Keratinocyte (primary cell): ENCODE data around the gene SLC9A8.

ENCODE experiments used
- EZH2 ChIP-seq: IDR thresholded peaks from one replicate; pipeline ENCODE4 v1.6.1; 2012; ENCODE audit warnings: inconsistent platforms, mild to moderate bottlenecking, low read length, moderate library complexity
- TF ChIP-seq, protein P1 (sequence below), 3 experiments: IDR thresholded peaks in 1 of 3; conservative IDR thresholded peaks in 1 of 3; optimal IDR thresholded peaks in 1 of 3; 2 replicates in 2 of 3; 3 replicates in 1 of 3; pipeline versions ENCODE3 to v1.5.1; 2011; ENCODE audit warnings: low read length in 3 of 3, mild to moderate bottlenecking in 3 of 3, moderate library complexity in 2 of 3, control low read depth in 1 of 3, inconsistent platforms in 1 of 3; ENCODE audit not compliant: insufficient read depth in 2 of 3; ENCODE audit errors: extremely low read depth in 1 of 3

DNA sequence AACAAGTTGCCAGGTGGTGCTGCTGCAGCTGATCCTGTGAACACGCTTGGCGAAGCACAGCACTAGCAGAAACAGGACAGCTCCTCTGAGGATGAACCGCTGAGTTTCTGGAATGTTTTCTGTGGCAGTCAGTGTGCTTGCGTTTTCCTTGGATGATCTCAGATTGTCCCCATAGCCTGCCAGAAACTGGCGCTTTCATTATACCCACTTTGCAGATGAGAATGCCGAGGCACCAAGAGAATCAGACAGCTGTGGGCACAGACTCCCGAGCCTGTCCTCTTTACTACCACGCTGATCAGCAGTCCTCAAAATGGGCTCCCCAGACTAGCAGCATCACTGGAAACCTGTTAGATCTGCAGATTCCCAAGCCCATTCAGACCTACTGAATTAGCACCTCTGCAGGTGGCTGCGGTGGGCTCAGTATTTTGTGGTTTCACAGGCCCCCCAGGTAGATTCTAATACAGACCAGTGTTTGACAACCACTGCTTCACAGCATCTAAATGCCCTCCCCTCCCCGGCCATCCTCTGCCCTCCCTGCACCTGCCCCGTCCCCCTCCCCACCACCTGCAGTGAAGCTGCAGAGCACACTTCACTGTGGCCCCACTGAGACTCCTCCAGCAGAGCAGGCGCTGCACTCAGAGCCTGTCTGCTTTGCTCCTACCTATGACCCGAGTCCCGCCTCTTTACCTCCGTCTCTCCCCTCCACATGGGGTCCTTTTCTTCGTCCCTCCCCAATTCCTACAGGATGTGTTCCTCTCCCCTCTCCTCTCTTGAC is 73.1 kb downstream of the SLC9A8 start:
- TF ChIP-seq, protein P1, sequence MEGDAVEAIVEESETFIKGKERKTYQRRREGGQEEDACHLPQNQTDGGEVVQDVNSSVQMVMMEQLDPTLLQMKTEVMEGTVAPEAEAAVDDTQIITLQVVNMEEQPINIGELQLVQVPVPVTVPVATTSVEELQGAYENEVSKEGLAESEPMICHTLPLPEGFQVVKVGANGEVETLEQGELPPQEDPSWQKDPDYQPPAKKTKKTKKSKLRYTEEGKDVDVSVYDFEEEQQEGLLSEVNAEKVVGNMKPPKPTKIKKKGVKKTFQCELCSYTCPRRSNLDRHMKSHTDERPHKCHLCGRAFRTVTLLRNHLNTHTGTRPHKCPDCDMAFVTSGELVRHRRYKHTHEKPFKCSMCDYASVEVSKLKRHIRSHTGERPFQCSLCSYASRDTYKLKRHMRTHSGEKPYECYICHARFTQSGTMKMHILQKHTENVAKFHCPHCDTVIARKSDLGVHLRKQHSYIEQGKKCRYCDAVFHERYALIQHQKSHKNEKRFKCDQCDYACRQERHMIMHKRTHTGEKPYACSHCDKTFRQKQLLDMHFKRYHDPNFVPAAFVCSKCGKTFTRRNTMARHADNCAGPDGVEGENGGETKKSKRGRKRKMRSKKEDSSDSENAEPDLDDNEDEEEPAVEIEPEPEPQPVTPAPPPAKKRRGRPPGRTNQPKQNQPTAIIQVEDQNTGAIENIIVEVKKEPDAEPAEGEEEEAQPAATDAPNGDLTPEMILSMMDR (optimal IDR thresholded peaks at IDR 0.05 in 1 of 3, IDR thresholded peaks at IDR 0.05 in 1 of 3, conservative IDR thresholded peaks at IDR 0.05 in 1 of 3; ENCODE audit: extremely low read depth in 1 of 3, insufficient read depth in 2 of 3, low read length in 3 of 3), result no peak
- TF ChIP-seq EZH2, result no peak
